DOHH2 (cell line): ENCODE measurements around the gene KCNIP2.

Experiments used
- H3F3A ChIP-seq: fragments of 200-600 bp; sonication (generic), shearing (Covaris generic); 2 replicates; pipeline ENCODE4 v1.6.0; 2016; ENCODE audit warnings: antibody characterized with exemption, mild to moderate bottlenecking; ENCODE audit not compliant: control insufficient read depth, insufficient read depth
- H3K27ac ChIP-seq: fragments of 200-600 bp; sonication (generic); 2 replicates; pipeline ENCODE4 v1.5.1; 2014; ENCODE audit warnings: low read depth, mild to moderate bottlenecking, low read length, moderate library complexity
- H3K27me3 ChIP-seq: fragments of 200-600 bp; sonication (generic); 2 replicates; pipeline ENCODE4 v1.6.1; 2014; ENCODE audit warnings: mild to moderate bottlenecking, low read length, mixed read lengths; ENCODE audit not compliant: control insufficient read depth
- H3K36me3 ChIP-seq: fragments of 200-600 bp; sonication (generic); 2 replicates; pipeline ENCODE4 v1.6.1; 2014; ENCODE audit warnings: mild to moderate bottlenecking, low read length, moderate library complexity, mixed read lengths; ENCODE audit not compliant: control insufficient read depth
- H3K4me1 ChIP-seq: fragments of 200-600 bp; sonication (generic); 2 replicates; pipeline ENCODE4 v1.6.1; 2014; ENCODE audit warnings: mild to moderate bottlenecking, low read length, mixed read lengths; ENCODE audit not compliant: control insufficient read depth
- H3K4me2 ChIP-seq: fragments of 200-600 bp; sonication (generic); 2 replicates; pipeline ENCODE4 v1.6.0; 2014; ENCODE audit warnings: mild to moderate bottlenecking, low read length, moderate library complexity
- H3K4me3 ChIP-seq: fragments of 200-600 bp; sonication (generic); 2 replicates; pipeline ENCODE4 v1.5.1; 2014; ENCODE audit warnings: mild to moderate bottlenecking, low read length, mixed read lengths
- H3K79me2 ChIP-seq: fragments of 200-600 bp; sonication (generic); 2 replicates; pipeline ENCODE4 v1.6.1; 2014; ENCODE audit warnings: mild to moderate bottlenecking, low read length, mixed read lengths; ENCODE audit not compliant: control insufficient read depth
- H3K9me2 ChIP-seq: fragments of 200-600 bp; sonication (generic); replicated peaks from 2 replicates; pipeline ENCODE4 v1.6.1; 2014; ENCODE audit warnings: mild to moderate bottlenecking, low read length, mixed read lengths; ENCODE audit not compliant: control insufficient read depth
- H3K9me3 ChIP-seq: fragments of 200-600 bp; sonication (generic); 2 replicates; pipeline ENCODE4 v1.6.1; 2014; ENCODE audit warnings: antibody characterized with exemption, low read length, mixed read lengths; ENCODE audit not compliant: control insufficient read depth, insufficient read depth
- H4K20me1 ChIP-seq: fragments of 200-600 bp; sonication (generic); 2 replicates; pipeline ENCODE4 v1.6.0; 2014; ENCODE audit warnings: low read depth, mild to moderate bottlenecking, antibody characterized with exemption, low read length, moderate library complexity; ENCODE audit not compliant: control insufficient read depth, insufficient read depth
- CTCF ChIP-seq: fragments of 200-600 bp; sonication (generic); IDR thresholded peaks from one replicate; pipeline ENCODE4 v1.5.1; 2014; ENCODE audit warnings: antibody characterized with exemption, mild to moderate bottlenecking, low read depth, low read length; ENCODE audit not compliant: poor library complexity, severe bottlenecking
- EZH2phosphoT487 ChIP-seq: fragments of 200-600 bp; sonication (generic); IDR thresholded peaks from 2 replicates; pipeline ENCODE4 v1.6.1; 2017; ENCODE audit warnings: borderline replicate concordance, mild to moderate bottlenecking, antibody characterized with exemption, low read length, moderate library complexity, mixed read lengths

The KCNIP2 gene

GRCh38 chr10:101848894-101849351 is 5.3 kb upstream of the KCNIP2 start:
- H3K27me3 ChIP-seq = no peaks in the 10 kb centered on the region
- H3K4me3 ChIP-seq = no peak overlapping the region
- no peaks in the 10 kb centered on the region for H4K20me1 ChIP-seq
- H3K27ac ChIP-seq = no peak overlapping the region
- H3K4me2 ChIP-seq = no peak overlapping the region
- no peaks in the 10 kb centered on the region for H3F3A ChIP-seq
- H3K4me1 ChIP-seq = peaks cover 15% of the 10 kb centered on the region
- no peaks in the 10 kb centered on the region for H3K79me2 ChIP-seq
- TF ChIP-seq CTCF (no peak), EZH2phosphoT487 (no peak)
- H3K9me2 ChIP-seq = no peaks in the 10 kb centered on the region
- H3K36me3 ChIP-seq = no peaks in the 10 kb centered on the region
- H3K9me3 ChIP-seq = no peaks in the 10 kb centered on the region

- no peaks in the 10 kb centered on the region for H3K36me3 ChIP-seq
- H4K20me1 ChIP-seq = no peaks in the 10 kb centered on the region
- H3K4me1 ChIP-seq = peaks cover 16% of the 10 kb centered on the region
- H3K27ac ChIP-seq = no peak overlapping the region
- no peaks in the 10 kb centered on the region for H3F3A ChIP-seq
- no peaks in the 10 kb centered on the region for H3K79me2 ChIP-seq
- TF ChIP-seq CTCF (no peak), EZH2phosphoT487 (no peak)
- H3K9me2 ChIP-seq = no peaks in the 10 kb centered on the region
- H3K4me3 ChIP-seq = no peak overlapping the region
- H3K4me2 ChIP-seq = no peak overlapping the region
- H3K27me3 ChIP-seq = no peaks in the 10 kb centered on the region
- no peaks in the 10 kb centered on the region for H3K9me3 ChIP-seq
Measured at GRCh38 chr10:101848408-101848807, 4.8 kb upstream of the KCNIP2 start.

- Histone ChIP-seq H4K20me1 (no peaks in the 10 kb centered on the region; the same call in 1 of the 2 replicates), H3F3A (no peaks in the 10 kb centered on the region), H3K9me2 (no peaks in the 10 kb centered on the region), H3K36me3 (no peaks in the 10 kb centered on the region), H3K4me2 (no peak overlapping the region), H3K9me3 (no peaks in the 10 kb centered on the region), H3K4me1 (peaks cover 40% of the 10 kb centered on the region), H3K27me3 (peaks cover 18% of the 10 kb centered on the region), H3K79me2 (no peaks in the 10 kb centered on the region), H3K27ac (no peak overlapping the region), H3K4me3 (no peak overlapping the region)
- TF ChIP-seq CTCF (no peak), EZH2phosphoT487 (no peak)
Measured at GRCh38 chr10:101845893-101846292, 2.3 kb upstream of the KCNIP2 start.
